T47D (cell line): ENCODE results near the gene DNMT3L.
A peak's percentile ranks its signal among the peaks of the same experiment; 100 is the strongest.

Experiments used
- DNase-seq, 2 experiments: peaks; one replicate each; pipeline versions ENCODE4 v3.0.0 to v3.0.0-alpha.2; 2011 to 2012; ENCODE audit warnings: low read depth in 1 of 2, low spot score in 1 of 2
- JUND ChIP-seq: IDR thresholded peaks from 2 replicates; pipeline ENCODE4 v1.6.1; 2012; ENCODE audit warnings: low read depth
- in situ Hi-C: cut with HindIII; loops from 2 replicates; pipeline ENCODE4 v1.10.0; 2016; ENCODE audit warnings: low sequenced_read_pairs, low pct_unique_long_range_greater_than_20kb

Gene DNMT3L

GRCh38 chr21:44299458-44300261 lies 38.0 kb upstream of the DNMT3L start, which contains the start of gene PFKL:
TSS of gene PFKL (plus strand) at chr21:44300053. CDS start at chr21:44300106, 53 bp downstream.
- in situ Hi-C loops, result no loop called here
- TF ChIP-seq JUND, result no peak
- peak; percentile 73 to 94 for DNase-seq

GRCh38 chr21:44299085-44299457 lies 37.4 kb upstream of the DNMT3L start:
- DNase-seq, result peak in 1 of 2 experiments; percentile 36
- TF ChIP-seq JUND, result no peak
- in situ Hi-C loops, result no loop called here

GRCh38 chr21:44298301-44298700 lies 36.6 kb upstream of the DNMT3L start:
- peak in 1 of 2 experiments; percentile 55 for DNase-seq
- no peak for TF ChIP-seq JUND
- in situ Hi-C loops, result no loop called here

- in situ Hi-C loops, result no loop called here
- no peak for TF ChIP-seq JUND
- peak; percentile 87 to 98 for DNase-seq
Measured at GRCh38 chr21:44297525-44298290, 36.0 kb upstream of the DNMT3L start.

- TF ChIP-seq JUND, result no peak
- no peak for DNase-seq
- in situ Hi-C loops, result no loop called here
Measured at GRCh38 chr21:44296916-44297315, 35.2 kb upstream of the DNMT3L start.

GRCh38 chr21:44296103-44296519 lies 34.4 kb upstream of the DNMT3L start:
- TF ChIP-seq JUND, result no peak
- in situ Hi-C loops, result no loop called here
- no peak for DNase-seq

- no peak for DNase-seq
- in situ Hi-C loops, result no loop called here
- TF ChIP-seq JUND, result no peak
Measured at GRCh38 chr21:44295646-44296045, 33.9 kb upstream of the DNMT3L start.

- in situ Hi-C loops, result no loop called here
- DNase-seq, result no peak
- TF ChIP-seq JUND, result no peak
Measured at GRCh38 chr21:44295163-44295573, 33.5 kb upstream of the DNMT3L start.

- TF ChIP-seq JUND, result no peak
- DNase-seq, result no peak
- in situ Hi-C loops, result no loop called here
Measured at GRCh38 chr21:44294391-44295162, 32.9 kb upstream of the DNMT3L start.

GRCh38 chr21:44293551-44294231 lies 32.0 kb upstream of the DNMT3L start:
- TF ChIP-seq JUND, result no peak
- no peak for DNase-seq
- in situ Hi-C loops, result no loop called here

GRCh38 chr21:44292812-44293195 lies 31.1 kb upstream of the DNMT3L start:
- no peak for TF ChIP-seq JUND
- in situ Hi-C loops, result no loop called here
- no peak for DNase-seq
